Thyroid gland (tissue), 4 donors: ENCODE measurements around the gene DENND5B. TPM values are rescaled to one million over a fixed set of nuclear protein-coding genes. Genes with fewer than 3 reads are reported as not detected.

Experiments
- DNase-seq, 2 donors: peaks; one replicate each; pipeline ENCODE4 v3.0.0-alpha.2; 2019
- H3K27ac ChIP-seq, 3 donors: fragments of 200-600 bp; sonication (generic); 1 replicate in 2 of 3; 2 replicates in 1 of 3; pipeline ENCODE4 v1.5.1; 2016 to 2019; ENCODE audit warnings: mild to moderate bottlenecking in 1 of 3, moderate library complexity in 1 of 3
- H3K27me3 ChIP-seq: fragments of 200-600 bp; sonication (generic); one replicate; pipeline ENCODE4 v1.5.1; 2019
- H3K36me3 ChIP-seq, 2 donors: fragments of 200-600 bp; sonication (generic); one replicate each; pipeline ENCODE4 v1.5.1; 2016 to 2019
- H3K4me1 ChIP-seq, 2 donors: fragments of 200-600 bp; sonication (generic); one replicate each; pipeline ENCODE4 v1.5.1; 2017 to 2019
- H3K4me3 ChIP-seq, 3 donors: fragments of 200-600 bp; sonication (generic); replicated peaks in 1 of 3; 1 replicate in 2 of 3; 2 replicates in 1 of 3; pipeline ENCODE4 v1.5.1; 2016; ENCODE audit warnings: mild to moderate bottlenecking in 1 of 3
- H3K9me3 ChIP-seq: fragments of 200-600 bp; sonication (generic); one replicate; pipeline ENCODE4 v1.5.1; 2017
- POLR2A ChIP-seq, 2 donors: fragments of 450-650 bp; IDR thresholded peaks; one replicate each; pipeline ENCODE4 v1.6.1; 2017; ENCODE audit warnings: antibody characterized with exemption in 2 of 2, mild to moderate bottlenecking in 2 of 2, moderate library complexity in 1 of 2
- WGBS, 2 donors: methylation state at CpG; one replicate each; pipeline ENCODE4 v1.1.5; 2017; 5-methylcytosine and 5-hydroxymethylcytosine counted together
- intact Hi-C: fragments of 100-400 bp; cut with DNase I; formaldehyde crosslinking; loops from one replicate; pipeline ENCODE4 v1.15.1; 2023
- total RNA-seq, 4 donors: library from RNA; depleted of rRNA; stranded (reverse); fragments of >200 nt; gene quantifications; one replicate each; pipeline ENCODE4 v1.2.3, GENCODE V29; 2016
- TF ChIP-seq, protein P1 (sequence below), 6 experiments: fragments of 200-600 bp in 3 of 6; fragments of 450-650 bp in 3 of 6; sonication (generic) in 3 of 6; IDR thresholded peaks; one replicate each; pipeline ENCODE4 v1.5.1; 2016 to 2019; ENCODE audit warnings: antibody characterized with exemption in 6 of 6, mild to moderate bottlenecking in 2 of 6, inconsistent platforms in 1 of 6, moderate library complexity in 1 of 6

The DENND5B gene
- total RNA-seq, 4 donors from 2014 or later: 13.3 to 17.7 (median 16.2) TPM

DNA sequence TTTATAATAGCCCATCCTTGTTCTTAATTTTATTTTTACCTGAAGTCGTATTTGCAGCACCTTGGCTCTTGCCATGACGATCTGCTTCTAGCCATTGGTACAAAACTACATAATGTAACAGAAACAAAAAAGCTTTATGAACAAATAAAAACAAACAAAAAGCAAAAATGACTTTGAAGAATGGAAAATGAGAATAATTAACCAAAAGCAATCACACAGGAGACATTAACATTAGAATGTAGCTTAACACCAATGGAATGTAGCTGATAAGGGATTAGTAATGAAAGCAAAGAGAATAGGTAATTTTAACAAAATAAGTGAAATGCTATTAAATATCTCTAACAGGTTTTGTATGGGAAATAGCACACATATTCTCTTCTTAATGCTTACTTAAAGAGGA, 91.4 kb downstream of the DENND5B start:
- H3K36me3 ChIP-seq: no peaks in the 10 kb centered on the region
- 93 to 94% methylated on average over 2 of the region's 2 CpGs for WGBS, 2 donors
- no peak overlapping the region for H3K27ac ChIP-seq
- H3K27me3 ChIP-seq: no peaks in the 10 kb centered on the region
- no peak for DNase-seq
- intact Hi-C loops: no loop called here
- H3K9me3 ChIP-seq: no peaks in the 10 kb centered on the region
- no peaks in the 10 kb centered on the region for H3K4me1 ChIP-seq
- no peak for TF ChIP-seq POLR2A (IDR thresholded peaks at IDR 0.05)
- TF ChIP-seq, protein P1, sequence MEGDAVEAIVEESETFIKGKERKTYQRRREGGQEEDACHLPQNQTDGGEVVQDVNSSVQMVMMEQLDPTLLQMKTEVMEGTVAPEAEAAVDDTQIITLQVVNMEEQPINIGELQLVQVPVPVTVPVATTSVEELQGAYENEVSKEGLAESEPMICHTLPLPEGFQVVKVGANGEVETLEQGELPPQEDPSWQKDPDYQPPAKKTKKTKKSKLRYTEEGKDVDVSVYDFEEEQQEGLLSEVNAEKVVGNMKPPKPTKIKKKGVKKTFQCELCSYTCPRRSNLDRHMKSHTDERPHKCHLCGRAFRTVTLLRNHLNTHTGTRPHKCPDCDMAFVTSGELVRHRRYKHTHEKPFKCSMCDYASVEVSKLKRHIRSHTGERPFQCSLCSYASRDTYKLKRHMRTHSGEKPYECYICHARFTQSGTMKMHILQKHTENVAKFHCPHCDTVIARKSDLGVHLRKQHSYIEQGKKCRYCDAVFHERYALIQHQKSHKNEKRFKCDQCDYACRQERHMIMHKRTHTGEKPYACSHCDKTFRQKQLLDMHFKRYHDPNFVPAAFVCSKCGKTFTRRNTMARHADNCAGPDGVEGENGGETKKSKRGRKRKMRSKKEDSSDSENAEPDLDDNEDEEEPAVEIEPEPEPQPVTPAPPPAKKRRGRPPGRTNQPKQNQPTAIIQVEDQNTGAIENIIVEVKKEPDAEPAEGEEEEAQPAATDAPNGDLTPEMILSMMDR (IDR thresholded peaks at IDR 0.05): no peak
- no peak overlapping the region for H3K4me3 ChIP-seq

- H3K36me3 ChIP-seq: no peaks in the 10 kb centered on the region
- no peak for DNase-seq
- no peaks in the 10 kb centered on the region for H3K27me3 ChIP-seq
- H3K4me3 ChIP-seq: no peak overlapping the region
- intact Hi-C loops: no loop called here
- no peak for TF ChIP-seq POLR2A (IDR thresholded peaks at IDR 0.05)
- TF ChIP-seq, protein P1 (IDR thresholded peaks at IDR 0.05): no peak
- H3K27ac ChIP-seq: no peak overlapping the region
- 82 to 86% methylated on average over 4 of the region's 4 CpGs for WGBS, 2 donors
- H3K4me1 ChIP-seq: no peaks in the 10 kb centered on the region
- H3K9me3 ChIP-seq: no peaks in the 10 kb centered on the region
Observed at GRCh38 chr12:31498424-31498823, 92.5 kb downstream of the DENND5B start.

DNA sequence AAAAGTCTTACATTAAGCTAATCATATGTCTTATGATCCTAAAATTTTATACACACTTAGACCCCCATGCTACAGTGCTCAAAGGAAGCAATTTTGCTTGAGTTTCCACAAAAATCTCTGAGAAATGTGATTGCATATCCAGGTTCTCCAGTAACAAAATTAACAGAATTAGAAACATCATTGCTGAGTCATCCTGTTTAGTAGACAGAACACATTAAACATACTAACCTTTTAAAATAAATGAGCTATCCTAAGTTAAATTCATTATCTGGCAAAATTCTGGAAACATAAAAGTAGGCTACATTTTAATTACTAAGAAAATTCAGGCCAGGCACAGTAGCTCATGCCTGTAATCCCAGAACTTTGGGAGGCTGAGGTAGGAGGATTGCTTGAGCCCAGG, 94.7 kb downstream of the DENND5B start:
- Histone ChIP-seq H3K36me3 (no peaks in the 10 kb centered on the region), H3K27me3 (no peaks in the 10 kb centered on the region), H3K4me1 (no peaks in the 10 kb centered on the region), H3K27ac (no peak overlapping the region), H3K9me3 (no peaks in the 10 kb centered on the region), H3K4me3 (no peak overlapping the region)
- TF ChIP-seq, protein P1 (IDR thresholded peaks at IDR 0.05): no peak
- no peak for TF ChIP-seq POLR2A (IDR thresholded peaks at IDR 0.05)
- DNase-seq: no peak
- intact Hi-C loops: no loop called here

GRCh38 chr12:31494455-31494854, 96.5 kb downstream of the DENND5B start:
- no peaks in the 10 kb centered on the region for H3K27me3 ChIP-seq
- H3K4me1 ChIP-seq: no peaks in the 10 kb centered on the region
- no peaks in the 10 kb centered on the region for H3K36me3 ChIP-seq
- 80 to 91% methylated on average over 2 of the region's 2 CpGs for WGBS, 2 donors
- H3K27ac ChIP-seq: no peak overlapping the region
- no peak overlapping the region for H3K4me3 ChIP-seq
- TF ChIP-seq, protein P1 (IDR thresholded peaks at IDR 0.05): no peak
- TF ChIP-seq POLR2A (IDR thresholded peaks at IDR 0.05): no peak
- intact Hi-C loops: no loop called here
- no peak for DNase-seq
- no peaks in the 10 kb centered on the region for H3K9me3 ChIP-seq

DNA sequence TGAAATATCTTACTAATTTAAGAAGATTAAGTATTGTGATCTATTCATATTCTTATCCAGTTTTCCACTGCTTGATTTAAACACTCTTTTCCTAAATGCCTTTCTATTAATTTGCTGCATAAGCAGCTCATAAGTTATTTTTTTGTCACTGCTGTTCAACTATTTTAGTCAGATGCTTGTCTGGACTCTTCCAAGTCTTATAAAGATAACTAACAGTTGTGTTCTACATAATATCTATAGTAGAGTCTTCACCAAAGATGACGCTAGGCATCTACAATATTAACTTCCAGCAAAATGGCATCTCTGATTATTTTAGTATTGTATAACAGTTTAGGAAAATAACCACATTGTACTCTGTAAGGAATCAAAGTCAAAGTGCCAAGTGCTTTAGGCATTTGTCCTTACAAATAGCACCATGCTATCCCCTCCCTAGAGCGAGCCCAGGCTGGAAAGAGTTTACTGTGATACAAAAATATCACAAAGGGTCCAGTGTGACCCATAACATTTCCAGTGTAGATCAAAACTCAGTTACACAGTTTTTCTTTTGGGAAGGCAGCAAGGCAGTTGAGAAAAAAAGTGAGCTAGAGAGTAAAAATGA, 98.2 kb downstream of the DENND5B start:
- WGBS, 2 donors: 88 to 92% methylated on average over 2 of the region's 2 CpGs
- Histone ChIP-seq H3K27ac (no peak overlapping the region), H3K4me3 (no peak overlapping the region), H3K36me3 (no peaks in the 10 kb centered on the region), H3K27me3 (no peaks in the 10 kb centered on the region), H3K9me3 (no peaks in the 10 kb centered on the region), H3K4me1 (no peaks in the 10 kb centered on the region)
- DNase-seq: no peak
- intact Hi-C loops: no loop called here
- TF ChIP-seq, protein P1 (IDR thresholded peaks at IDR 0.05): no peak
- no peak for TF ChIP-seq POLR2A (IDR thresholded peaks at IDR 0.05)
